Spleen (tissue), 11 donors: ENCODE data around the gene WDR38. TPM values are rescaled to one million over a fixed set of nuclear protein-coding genes. Genes with fewer than 3 reads are reported as not detected.

Experiments
- DNase-seq: peaks from one replicate; pipeline ENCODE4 v3.0.0-alpha.2; 2020
- H3K27ac ChIP-seq, 8 donors: fragments of 200-600 bp; sonication (generic) in 7 of 8; 1 replicate in 4 of 8; 2 replicates in 4 of 8; pipeline versions ENCODE4 v1.5.0 to v1.8.0; 2016 to 2021; ENCODE audit warnings: inconsistent platforms in 4 of 8, mild to moderate bottlenecking in 4 of 8, moderate library complexity in 1 of 8
- H3K27me3 ChIP-seq, 7 donors: fragments of 200-600 bp; sonication (generic) in 6 of 7; replicated peaks in 1 of 7; 1 replicate in 4 of 7; 2 replicates in 3 of 7; pipeline versions ENCODE4 v1.5.0 to v1.8.0; 2016 to 2021; ENCODE audit warnings: inconsistent platforms in 3 of 7, mild to moderate bottlenecking in 1 of 7
- H3K36me3 ChIP-seq, 6 donors: fragments of 200-600 bp; sonication (generic) in 5 of 6; 1 replicate in 4 of 6; 2 replicates in 2 of 6; pipeline versions ENCODE4 v1.5.0 to v1.8.0; 2016 to 2021; ENCODE audit warnings: inconsistent platforms in 2 of 6
- H3K4me1 ChIP-seq, 6 donors: fragments of 200-600 bp; sonication (generic) in 5 of 6; 1 replicate in 3 of 6; 2 replicates in 3 of 6; pipeline versions ENCODE4 v1.5.0 to v1.8.0; 2016 to 2021; ENCODE audit warnings: inconsistent platforms in 3 of 6
- H3K4me3 ChIP-seq, 8 donors: fragments of 200-600 bp; sonication (generic) in 7 of 8; 1 replicate in 4 of 8; 2 replicates in 4 of 8; pipeline versions ENCODE4 v1.5.0 to v1.8.0; 2016 to 2021; ENCODE audit warnings: inconsistent platforms in 4 of 8, mild to moderate bottlenecking in 4 of 8, moderate library complexity in 2 of 8
- H3K9me3 ChIP-seq, 8 donors: fragments of 200-600 bp; sonication (generic) in 7 of 8; 1 replicate in 4 of 8; 2 replicates in 4 of 8; pipeline versions ENCODE4 v1.5.0 to v1.8.0; 2016 to 2021; ENCODE audit warnings: inconsistent platforms in 4 of 8
- CTCF ChIP-seq, 11 experiments: fragments of 200-600 bp in 7 of 11; fragments of 450-650 bp in 4 of 11; sonication (generic) in 4 of 11; IDR thresholded peaks in 8 of 11; conservative IDR thresholded peaks in 3 of 11; 1 replicate in 7 of 11; 2 replicates in 4 of 11; pipeline versions ENCODE4 v1.4.0 to v1.8.0; 2016 to 2021; ENCODE audit warnings: antibody characterized with exemption in 11 of 11, inconsistent platforms in 4 of 11, mild to moderate bottlenecking in 1 of 11
- POLR2A ChIP-seq, 3 donors: fragments of 450-650 bp; IDR thresholded peaks; one replicate each; pipeline ENCODE4 v1.5.1; 2017; ENCODE audit warnings: antibody characterized with exemption in 3 of 3, mild to moderate bottlenecking in 1 of 3
- POLR2AphosphoS5 ChIP-seq, 3 donors: sonication (generic); formaldehyde crosslinking; IDR thresholded peaks; one replicate each; pipeline ENCODE4 v1.5.1; 2017; ENCODE audit warnings: antibody characterized with exemption in 3 of 3
- WGBS, 5 donors: extraction: QIAGEN DNeasy Blood & Tissue Kit in 3 of 5; methylation state at CpG; one replicate each; pipeline versions ENCODE4 v1.1.5 to v1.1.7; 2013 to 2018; 5-methylcytosine and 5-hydroxymethylcytosine counted together
- intact Hi-C: fragments of 100-400 bp; cut with DNase I; formaldehyde crosslinking; loops from one replicate; pipeline ENCODE4 v1.15.0; 2023; ENCODE audit warnings: low total_unique reads
- polyA plus RNA-seq, 3 donors: library from polyadenylated mRNA; stranded (reverse); fragments of 200-250 nt; gene quantifications; one replicate each; pipeline ENCODE4 v1.2.1, GENCODE V29; 2013
- total RNA-seq, 7 donors: library from RNA; depleted of rRNA in 3 of 7; stranded (reverse); fragments of >200 nt in 3 of 7; fragmentation: NEBNext Ultra II Directional in 4 of 7; extraction: Animal tissue kit (Norgen Biotek cat#: 25700) in 4 of 7; gene quantifications; one replicate each; pipeline versions ENCODE4 v1.1.0 to v1.2.1, GENCODE V29; 2016 to 2021
- donor health status: healthy with polysubstance abuse.
- donor health status: DM: no; HTN: no; CAD: no; lungs with moderate emphysema.
- donor health status: DM: no; HTN: no; CAD: no.
- donor health status: Bipolar disorder and iron deficiency.
- donor health status: healthy.
- donor health status: DM: no; HTN: no; CAD: no.
- donor health status: DM: yes; HTN: yes; CAD: no.

WDR38 gene
- total and polyA plus RNA-seq, 10 donors = not detected

- no peaks in the 10 kb centered on the region for H3K27me3 ChIP-seq
- no peak overlapping the region for H3K4me3 ChIP-seq
- no peak overlapping the region for H3K27ac ChIP-seq
- WGBS, 5 donors = 78 to 86% (median 83%) methylated on average over 17 of the region's 17 CpGs
- TF ChIP-seq POLR2A (IDR thresholded peaks at IDR 0.05) (no peak), POLR2AphosphoS5 (IDR thresholded peaks at IDR 0.05) (peak in 1 of 3 donors; percentile 13)
- no peak for DNase-seq
- H3K4me1 ChIP-seq = no peaks in the 10 kb centered on the region
- H3K36me3 ChIP-seq = peaks cover 0 to 100% (median 80%) of the 10 kb centered on the region in 6 donors
- intact Hi-C loops = no loop called here
- H3K9me3 ChIP-seq = no peaks in the 10 kb centered on the region
Observed at GRCh38 chr9:124886866-124887492, 33.7 kb downstream of the WDR38 start.

- intact Hi-C loops = no loop called here
- no peak overlapping the region for H3K27ac ChIP-seq
- TF ChIP-seq CTCF (IDR thresholded peaks at IDR 0.05 in 8 of 11, conservative IDR thresholded peaks at IDR 0.05 in 3 of 11) (no peak), POLR2A (IDR thresholded peaks at IDR 0.05) (no peak), POLR2AphosphoS5 (IDR thresholded peaks at IDR 0.05) (no peak)
- no peak overlapping the region for H3K4me3 ChIP-seq
- 72 to 85% (median 77%) methylated on average over 5 of the region's 5 CpGs for WGBS, 5 donors
- DNase-seq = no peak
- H3K27me3 ChIP-seq = no peaks in the 10 kb centered on the region
- no peaks in the 10 kb centered on the region for H3K4me1 ChIP-seq
- no peaks in the 10 kb centered on the region for H3K9me3 ChIP-seq
- peaks cover 0 to 100% (median 80%) of the 10 kb centered on the region in 6 donors for H3K36me3 ChIP-seq
Observed at GRCh38 chr9:124887832-124888231, 34.6 kb downstream of the WDR38 start.

- TF ChIP-seq CTCF (IDR thresholded peaks at IDR 0.05 in 8 of 11, conservative IDR thresholded peaks at IDR 0.05 in 3 of 11) (no peak), POLR2AphosphoS5 (IDR thresholded peaks at IDR 0.05) (peak in 1 of 3 donors; percentile 41)
- no peaks in the 10 kb centered on the region for H3K27me3 ChIP-seq
- H3K4me1 ChIP-seq = no peaks in the 10 kb centered on the region
- no peak overlapping the region for H3K27ac ChIP-seq
- WGBS, 5 donors = 96 to 98% (median 97%) methylated on average over 10 to 13 of the region's 13 CpGs
- H3K4me3 ChIP-seq = no peak overlapping the region
- H3K9me3 ChIP-seq = no peaks in the 10 kb centered on the region
- no peak for DNase-seq
- peaks cover 0 to 100% (median 88%) of the 10 kb centered on the region in 6 donors for H3K36me3 ChIP-seq
- intact Hi-C loops = no loop called here
Observed at GRCh38 chr9:124889006-124889405, 35.7 kb downstream of the WDR38 start.

- no peak overlapping the region for H3K27ac ChIP-seq
- no peak overlapping the region for H3K4me3 ChIP-seq
- WGBS, 5 donors = 95 to 98% (median 96%) methylated on average over 7 of the region's 7 CpGs
- DNase-seq = no peak
- TF ChIP-seq POLR2A (IDR thresholded peaks at IDR 0.05) (no peak), POLR2AphosphoS5 (IDR thresholded peaks at IDR 0.05) (no peak), CTCF (IDR thresholded peaks at IDR 0.05 in 8 of 11, conservative IDR thresholded peaks at IDR 0.05 in 3 of 11) (no peak)
- no peaks in the 10 kb centered on the region for H3K4me1 ChIP-seq
- H3K27me3 ChIP-seq = no peaks in the 10 kb centered on the region
- intact Hi-C loops = no loop called here
- no peaks in the 10 kb centered on the region for H3K9me3 ChIP-seq
- H3K36me3 ChIP-seq = peaks cover 0 to 96% (median 82%) of the 10 kb centered on the region in 6 donors
Observed at GRCh38 chr9:124890179-124890578, 36.9 kb downstream of the WDR38 start.
